PFSK-1 (cell line): ENCODE results near the gene SLC6A16.

Source experiments
- POLR2AphosphoS5 ChIP-seq: IDR thresholded peaks from 2 replicates; pipeline ENCODE4 v1.6.1; 2012; ENCODE audit warnings: low read depth, mild to moderate bottlenecking, control low read depth, low read length, moderate library complexity
- REST ChIP-seq, 2 experiments: IDR thresholded peaks; 2 replicates each; pipeline versions ENCODE4 v1.6.1 to v1.8.0; 2011 to 2012; ENCODE audit warnings: low read depth in 2 of 2, low read length in 2 of 2, control low read depth in 1 of 2, inconsistent platforms in 1 of 2, mild to moderate bottlenecking in 1 of 2, moderate library complexity in 1 of 2; ENCODE audit not compliant: insufficient read depth in 1 of 2
- TAF1 ChIP-seq: IDR thresholded peaks from 2 replicates; pipeline ENCODE4 v1.6.1; 2012; ENCODE audit warnings: low read length, control low read depth, borderline replicate concordance; ENCODE audit not compliant: insufficient read depth

DNA sequence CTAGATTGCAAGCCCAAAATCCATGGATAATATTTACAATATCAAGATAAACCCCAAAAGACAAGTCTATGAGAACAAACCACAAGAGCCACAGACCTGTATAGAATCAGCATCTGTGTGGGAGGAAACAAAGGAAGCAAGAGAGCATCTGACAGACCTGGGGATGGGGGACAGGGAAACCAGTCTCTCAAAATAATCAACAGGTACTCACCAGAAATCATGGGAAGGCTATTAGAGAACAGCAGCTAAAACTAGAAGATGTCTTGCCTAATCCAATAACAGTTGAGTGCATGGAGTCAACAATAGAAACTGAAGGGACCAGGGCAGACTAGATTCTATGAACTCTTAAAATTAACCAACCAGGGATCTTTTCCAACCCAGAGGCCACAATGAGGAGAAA lies 8.7 kb downstream of the SLC6A16 start:
- no peak for TF ChIP-seq REST (IDR thresholded peaks at IDR 0.05; ENCODE audit: insufficient read depth in 1 of 2, low read depth in 2 of 2, low read length in 2 of 2)
- no peak for TF ChIP-seq POLR2AphosphoS5
- no peak for TF ChIP-seq TAF1
